ENCODE measurements around the gene DRC3.

- TF ChIP-seq CTCF (conservative IDR thresholded peaks at IDR 0.05 in 1 of 2, IDR thresholded peaks at IDR 0.05 in 1 of 2; ENCODE audit: extremely low read depth in 1 of 2, insufficient read depth in 1 of 2, low read depth in 1 of 2, low read length in 2 of 2) (no peak), EZH2 (IDR thresholded peaks at IDR 0.05; ENCODE audit: borderline replicate concordance, low read length) (no peak)
Measured at GRCh38 chr17:17965152-17965721, 7.4 kb upstream of the DRC3 start.
